K562 (cell line): ENCODE measurements around the gene NISCH. TPM values are rescaled to one million over a fixed set of nuclear protein-coding genes. Genes with fewer than 3 reads are reported as not detected.

ENCODE experiments used
- ATAC-seq: fragments of 200-7000 bp; cut with Tn5 transposase; 3 replicates; pipeline ENCODE4 v1.9.1; 2020; ENCODE audit warnings: moderate library complexity
- BruUV-seq: library from RNA; stranded (reverse); fragments of 400-500 nt; replicated peaks from 2 replicates; lab custom pipeline; 2021; lab: Mats Ljungman, UMichigan
- CTCF ChIA-PET: fragments of 300-600 bp; formaldehyde crosslinking; extraction: SDS; loops from one replicate; lab custom pipeline; 2021; ENCODE audit warnings: low intra/inter-chr PET ratio; lab: Yijun Ruan, JAX
- POLR2A ChIA-PET: fragments of 300-600, 350-650 bp; sonication (Branson Sonifier 250); formaldehyde crosslinking; extraction: SDS; loops from one replicate; lab custom pipeline; 2021; ENCODE audit warnings: antibody characterized with exemption, inconsistent platforms; lab: Yijun Ruan, JAX
- DNase-seq, 4 experiments: peaks; one replicate each; pipeline versions ENCODE4 v3.0.0 to v3.0.0-alpha.2; 2011 to 2018; ENCODE audit warnings: low spot score in 3 of 4, mixed read lengths in 3 of 4; ENCODE audit errors: extremely low read depth in 1 of 4
- FAIRE-seq: peaks from 2 replicates; lab custom pipeline; 2011; peaks lifted over from hg19 to GRCh38; lab: Jason Lieb, UNC
- H2AFZ ChIP-seq: 2 replicates; pipeline ENCODE4 v1.6.0; 2011; ENCODE audit warnings: low read depth, low read length, control low read depth, inconsistent platforms
- H3K27ac ChIP-seq: fragments of 200-600 bp; 3 replicates; pipeline ENCODE4 v1.8.0; 2011; ENCODE audit warnings: low read depth, mild to moderate bottlenecking, control low read depth, inconsistent platforms, low read length, moderate library complexity, mixed read lengths; ENCODE audit errors: extremely low read depth
- H3K27me3 ChIP-seq, 2 experiments: fragments of 300-600 bp in 1 of 2; 2 replicates in 1 of 2; 3 replicates in 1 of 2; pipeline versions ENCODE4 v1.6.0 to v1.8.0; 2011; ENCODE audit warnings: inconsistent platforms in 2 of 2, low read length in 2 of 2, mild to moderate bottlenecking in 1 of 2, mixed read lengths in 1 of 2, moderate library complexity in 1 of 2; ENCODE audit not compliant: control insufficient read depth in 2 of 2, insufficient read depth in 2 of 2
- H3K36me3 ChIP-seq: fragments of 300-600 bp; 3 replicates; pipeline ENCODE4 v1.8.0; 2011; ENCODE audit warnings: mild to moderate bottlenecking, low read length, inconsistent platforms; ENCODE audit not compliant: control insufficient read depth, insufficient read depth
- H3K4me1 ChIP-seq, 2 experiments: fragments of 200-600 bp in 1 of 2; replicated peaks in 1 of 2; 2 replicates in 1 of 2; 3 replicates in 1 of 2; pipeline versions ENCODE4 v1.5.1 to v1.8.0; 2011; ENCODE audit warnings: inconsistent platforms in 2 of 2, low read length in 2 of 2, mild to moderate bottlenecking in 1 of 2, mixed read lengths in 1 of 2, moderate library complexity in 1 of 2; ENCODE audit not compliant: control insufficient read depth in 2 of 2, insufficient read depth in 2 of 2
- H3K4me2 ChIP-seq: 2 replicates; pipeline ENCODE4 v1.6.1; 2011; ENCODE audit warnings: low read length, control low read depth, inconsistent platforms, mixed read lengths; ENCODE audit not compliant: insufficient read depth
- H3K4me3 ChIP-seq: fragments of 200-600 bp; sonication (generic), shearing (Covaris generic); 2 replicates; pipeline ENCODE4 v1.5.1; 2016; ENCODE audit warnings: control low read depth, inconsistent platforms
- H3K79me2 ChIP-seq: fragments of 200-600 bp; 3 replicates; pipeline ENCODE4 v1.8.0; 2011; ENCODE audit warnings: low read length, inconsistent platforms; ENCODE audit not compliant: control insufficient read depth, insufficient read depth
- H3K9ac ChIP-seq, 2 experiments: 2 replicates each; pipeline versions ENCODE4 v1.6.0 to v1.6.1; 2011; ENCODE audit warnings: low read depth in 2 of 2, low read length in 2 of 2, control low read depth in 1 of 2, inconsistent platforms in 1 of 2, mild to moderate bottlenecking in 1 of 2, mixed read lengths in 1 of 2; ENCODE audit not compliant: insufficient read depth in 1 of 2
- H3K9me1 ChIP-seq: one replicate; pipeline ENCODE4 v1.6.0; 2011; ENCODE audit warnings: inconsistent platforms, mild to moderate bottlenecking, low read length, moderate library complexity; ENCODE audit not compliant: control insufficient read depth, insufficient read depth
- H3K9me3 ChIP-seq: replicated peaks from 2 replicates; pipeline ENCODE4 v1.5.1; 2011; ENCODE audit warnings: low read depth, low read length, inconsistent platforms; ENCODE audit not compliant: control insufficient read depth, insufficient read depth
- H4K20me1 ChIP-seq: replicated peaks from 2 replicates; pipeline ENCODE4 v1.6.1; 2011; ENCODE audit warnings: low read length, inconsistent platforms, mixed read lengths; ENCODE audit not compliant: control insufficient read depth, insufficient read depth
- MXI1 ChIP-seq: IDR thresholded peaks from 2 replicates; pipeline ENCODE4 v1.6.1; 2011; ENCODE audit warnings: low read depth, mild to moderate bottlenecking, improper control_type of control experiment, low read length
- POLR2G ChIP-seq: fragments of 200-400 bp; formaldehyde crosslinking; IDR thresholded peaks from 2 replicates; pipeline ENCODE4 v1.6.1; 2017; ENCODE audit warnings: low read depth, mild to moderate bottlenecking, antibody characterized with exemption, low read length, moderate library complexity
- WGBS: fragments of 100-300 bp; shearing (Covaris generic); methylation state at CpG from one replicate; pipeline ENCODE4 v1.1.6; 2016; ENCODE audit warnings: low coverage, mixed read lengths; ENCODE audit not compliant: insufficient coverage; ENCODE audit errors: missing lambda C conversion rate; 5-methylcytosine and 5-hydroxymethylcytosine counted together
- in situ Hi-C: fragments of 300-500 bp; cut with MboI; formaldehyde crosslinking; loops from 4 replicates; pipeline ENCODE4 v1.15.0; 2018; ENCODE audit warnings: inconsistent platforms, mixed read lengths
- intact Hi-C: fragments of 100-400 bp; cut with micrococcal nuclease; formaldehyde crosslinking; loops from 2 replicates; pipeline ENCODE4 v1.14.2; 2022
- polyA plus RNA-seq, 8 experiments: library from polyadenylated mRNA; depleted of rRNA in 4 of 8; stranded (reverse) in 5 of 8; unstranded in 3 of 8; fragments of >200 nt; fragmentation: Nextera tagmentation in 2 of 8; fragmentation: Illumina TruSeq in 1 of 8; extraction: Ambion mirVana in 2 of 8; extraction: Trizol in 1 of 8; gene quantifications; 2 replicates each; pipeline versions ENCODE4 v1.2.1 to v1.2.3, GENCODE V29; 2011 to 2014; ENCODE audit warnings: inconsistent platforms in 1 of 8, missing spikeins in 1 of 8
- total RNA-seq, 7 experiments: library from RNA; depleted of rRNA in 6 of 7; stranded (reverse); fragments of >200 nt in 6 of 7; fragmentation: Illumina TruSeq in 2 of 7; extraction: Trizol in 2 of 7; gene quantifications; 2 replicates each; pipeline versions ENCODE4 v1.2.1 to v1.2.3, GENCODE V29; 2011 to 2021; ENCODE audit warnings: low replicate concordance in 1 of 7
- TF ChIP-seq, protein P1 (sequence below): sonication (generic); formaldehyde crosslinking; IDR thresholded peaks from 2 replicates; pipeline ENCODE4 v1.8.1; 2023; ENCODE audit warnings: mild to moderate bottlenecking, missing genetic modification reagents

NISCH gene
- total and polyA plus RNA-seq, 9 of the 15 experiments (the other 6 are each of a cell fraction or from before 2014, with no cell fraction given): 0.44 to 43.5 (median 23.4) TPM

- DNase-seq (no peak), ATAC-seq (no peak), FAIRE-seq (no peak)
- H3K27ac ChIP-seq: no peak overlapping the region
- BruUV-seq: no TSS peak
- H3K9ac ChIP-seq: no peak overlapping the region
- TF ChIP-seq, protein P1, sequence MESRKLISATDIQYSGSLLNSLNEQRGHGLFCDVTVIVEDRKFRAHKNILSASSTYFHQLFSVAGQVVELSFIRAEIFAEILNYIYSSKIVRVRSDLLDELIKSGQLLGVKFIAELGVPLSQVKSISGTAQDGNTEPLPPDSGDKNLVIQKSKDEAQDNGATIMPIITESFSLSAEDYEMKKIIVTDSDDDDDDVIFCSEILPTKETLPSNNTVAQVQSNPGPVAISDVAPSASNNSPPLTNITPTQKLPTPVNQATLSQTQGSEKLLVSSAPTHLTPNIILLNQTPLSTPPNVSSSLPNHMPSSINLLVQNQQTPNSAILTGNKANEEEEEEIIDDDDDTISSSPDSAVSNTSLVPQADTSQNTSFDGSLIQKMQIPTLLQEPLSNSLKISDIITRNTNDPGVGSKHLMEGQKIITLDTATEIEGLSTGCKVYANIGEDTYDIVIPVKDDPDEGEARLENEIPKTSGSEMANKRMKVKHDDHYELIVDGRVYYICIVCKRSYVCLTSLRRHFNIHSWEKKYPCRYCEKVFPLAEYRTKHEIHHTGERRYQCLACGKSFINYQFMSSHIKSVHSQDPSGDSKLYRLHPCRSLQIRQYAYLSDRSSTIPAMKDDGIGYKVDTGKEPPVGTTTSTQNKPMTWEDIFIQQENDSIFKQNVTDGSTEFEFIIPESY (CRISPR knock-in tag): peak; percentile 61; the same call in 1 of the 2 replicates
- TF ChIP-seq MXI1 (no peak), POLR2G (peak; percentile 11; the same call in 1 of the 2 replicates)
- H3K27me3 ChIP-seq: no peaks in the 10 kb centered on the region
- H3K4me1 ChIP-seq: peaks cover 0 to 11% of the 10 kb centered on the region in 2 experiments; a peak in 2 of 5 replicates
- no peaks in the 10 kb centered on the region; the same call in 1 of the 2 replicates for H4K20me1 ChIP-seq
- no peaks in the 10 kb centered on the region for H3K9me1 ChIP-seq
- H2AFZ ChIP-seq: no peak overlapping the region
- no peak overlapping the region for H3K4me2 ChIP-seq
- in situ Hi-C loops: no loop called here
- ChIA-PET POLR2A (interaction anchor here (0.5 kb wide), 1 partner anchor 255 kb away, joined by 3 read pairs; no protein-coding TSS in a partner anchor), CTCF (no interaction called here)
- H3K4me3 ChIP-seq: no peak overlapping the region
- no peaks in the 10 kb centered on the region for H3K9me3 ChIP-seq
- H3K79me2 ChIP-seq: no peaks in the 10 kb centered on the region
- WGBS: 97% methylated on average over 38 of the region's 59 CpGs
- H3K36me3 ChIP-seq: peaks cover 60% of the 10 kb centered on the region; the same call in 2 of the 3 replicates
- intact Hi-C loops: no loop called here
Measured at GRCh38 chr3:52487788-52488691, 32.6 kb downstream of the NISCH start.
